NCI-H524 treated with DMSO at 0.1 percent for 48 hours (cell line): ENCODE results near the gene SARDH.
"Not testable (repeated sequence)": the region's sequence is repeated elsewhere in the genome, so short reads cannot be mapped to it uniquely, and the experiment has no call there.

Source experiments
- DNase-seq: peaks from one replicate; lab custom pipeline; 2025; lab: John Stamatoyannopoulos, UW

SARDH gene

DNA sequence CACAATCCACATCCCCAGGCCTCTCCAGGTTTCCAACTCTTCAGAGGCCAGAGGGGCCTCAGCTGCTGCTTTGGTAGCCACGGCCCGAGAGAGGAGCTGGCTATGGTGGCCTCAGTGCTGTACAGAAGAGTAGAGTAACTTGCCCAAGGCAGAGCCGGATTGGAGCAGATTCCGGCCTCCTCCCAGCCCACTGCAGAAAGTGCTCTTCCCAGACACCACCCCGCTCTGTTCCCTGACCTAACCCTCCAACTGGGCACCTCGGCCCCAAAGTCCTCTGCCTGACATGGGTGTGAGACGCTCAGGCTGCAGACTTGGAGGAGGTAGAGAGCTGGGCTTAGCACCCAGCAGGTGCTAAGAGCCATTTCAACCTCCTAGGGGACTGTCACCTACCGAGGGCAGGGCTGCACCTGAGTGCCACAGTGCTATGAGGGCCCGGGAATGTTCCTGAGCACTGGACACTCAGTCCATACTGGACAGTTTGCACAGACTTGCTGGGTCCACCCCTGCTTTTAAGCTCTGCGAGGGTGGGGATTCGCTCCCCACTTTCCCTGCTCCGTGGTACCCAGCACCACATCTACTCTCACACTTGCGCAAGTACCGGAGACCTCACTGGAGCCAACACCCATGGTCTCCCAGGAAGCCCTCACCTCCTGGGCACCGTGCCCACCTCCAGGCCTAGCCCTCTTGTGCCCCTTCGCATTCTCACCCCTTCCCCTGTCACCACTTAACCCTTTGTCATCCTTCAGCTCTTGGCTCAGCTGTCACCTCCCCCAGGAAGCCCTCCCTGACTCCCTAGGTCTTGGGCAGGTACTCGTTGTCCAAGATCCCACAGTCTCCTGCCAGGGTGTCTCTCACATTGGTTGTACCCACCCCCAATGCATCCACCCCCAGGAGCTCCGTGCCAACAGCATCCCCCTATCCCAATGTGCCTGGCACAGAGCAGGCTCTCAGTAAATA is 52.2 kb downstream of the SARDH start:
- DNase-seq = no peak

DNA sequence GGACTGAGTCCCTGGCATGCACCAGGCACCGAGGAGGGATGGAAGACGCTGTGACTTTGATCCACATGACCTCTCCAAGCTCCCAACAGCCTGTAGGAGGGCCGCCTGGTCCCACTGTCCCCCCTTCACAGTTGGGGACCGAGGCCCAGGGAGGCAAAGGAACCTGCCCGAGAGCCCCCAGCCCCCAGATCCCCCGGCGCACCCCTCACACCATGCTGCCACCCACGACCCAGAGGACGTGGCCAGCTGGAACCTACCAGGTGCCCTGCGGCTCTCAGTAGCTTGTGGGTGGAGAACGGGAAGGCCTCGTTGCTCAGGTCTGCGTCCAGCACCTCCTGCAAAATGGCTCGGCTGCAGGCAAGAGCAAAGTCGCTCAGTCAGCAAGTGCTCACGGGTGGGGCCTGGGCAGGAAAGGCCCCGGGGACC is 53.2 kb downstream of the SARDH start:
- DNase-seq = no peak

DNA sequence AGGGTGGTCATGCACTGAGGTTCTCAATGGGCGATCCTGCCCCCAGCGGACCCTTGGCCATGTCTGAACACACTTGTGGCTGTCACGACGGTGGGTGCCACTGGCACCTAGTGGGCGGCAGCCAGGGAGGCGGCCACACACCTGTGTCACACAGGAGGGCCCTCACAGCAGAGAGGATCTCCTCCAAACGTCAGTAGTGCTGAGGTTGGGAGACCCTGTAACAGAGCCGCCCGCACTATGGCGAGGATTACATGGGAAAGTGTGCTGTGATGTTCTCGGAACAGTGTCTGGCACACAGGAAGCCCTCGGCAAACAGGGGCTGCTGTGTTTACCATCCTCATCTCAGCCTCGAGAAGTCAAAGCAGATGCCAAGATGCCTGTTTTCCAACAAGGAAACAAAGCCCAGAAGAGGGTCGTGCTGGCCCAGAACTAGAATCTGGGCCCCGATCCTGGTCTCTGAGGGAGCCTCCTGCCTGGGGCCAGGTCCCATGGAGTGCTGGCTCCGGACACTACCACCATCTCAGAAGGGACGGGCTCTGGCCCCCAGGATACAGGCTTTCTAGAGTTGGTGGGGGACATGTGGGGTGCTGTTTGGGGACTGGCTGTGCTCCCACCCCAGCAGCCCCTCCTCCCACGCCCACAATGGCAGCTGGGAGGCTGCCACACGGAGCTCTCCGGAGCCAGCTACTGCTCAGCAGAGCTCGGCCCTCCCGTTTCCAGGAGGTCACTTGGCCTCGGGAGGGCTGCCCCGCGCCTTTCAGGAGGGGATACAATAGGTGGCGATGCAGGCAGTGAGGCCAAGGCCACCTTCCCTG is 53.8 kb downstream of the SARDH start:
- DNase-seq = no peak

DNA sequence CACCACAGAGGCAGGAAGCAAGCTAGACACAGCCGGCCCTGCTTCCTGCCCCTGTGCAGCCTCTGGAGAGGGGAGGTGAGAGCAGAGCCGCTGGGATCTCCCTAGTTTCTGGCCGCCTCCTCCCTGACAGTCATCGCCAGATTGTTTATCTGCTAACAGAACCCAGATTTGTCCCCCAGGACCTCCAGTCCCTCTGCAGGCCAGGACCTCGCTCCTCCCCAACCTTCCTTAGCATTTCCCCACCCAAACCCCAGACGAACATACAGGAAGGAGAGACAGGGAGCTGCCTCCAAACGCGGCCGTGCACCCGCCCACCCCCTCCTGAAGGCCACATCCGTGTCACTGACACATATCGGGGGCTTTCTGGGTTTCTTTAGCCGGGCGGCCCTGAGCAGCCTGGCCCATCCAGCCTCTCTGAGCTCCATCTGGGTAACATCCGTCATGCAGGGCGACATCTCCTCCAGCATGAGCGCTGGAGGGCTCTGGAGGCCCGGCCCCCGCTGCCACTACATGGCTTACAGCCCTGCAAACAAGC is 54.5 kb downstream of the SARDH start:
- DNase-seq = no peak

DNA sequence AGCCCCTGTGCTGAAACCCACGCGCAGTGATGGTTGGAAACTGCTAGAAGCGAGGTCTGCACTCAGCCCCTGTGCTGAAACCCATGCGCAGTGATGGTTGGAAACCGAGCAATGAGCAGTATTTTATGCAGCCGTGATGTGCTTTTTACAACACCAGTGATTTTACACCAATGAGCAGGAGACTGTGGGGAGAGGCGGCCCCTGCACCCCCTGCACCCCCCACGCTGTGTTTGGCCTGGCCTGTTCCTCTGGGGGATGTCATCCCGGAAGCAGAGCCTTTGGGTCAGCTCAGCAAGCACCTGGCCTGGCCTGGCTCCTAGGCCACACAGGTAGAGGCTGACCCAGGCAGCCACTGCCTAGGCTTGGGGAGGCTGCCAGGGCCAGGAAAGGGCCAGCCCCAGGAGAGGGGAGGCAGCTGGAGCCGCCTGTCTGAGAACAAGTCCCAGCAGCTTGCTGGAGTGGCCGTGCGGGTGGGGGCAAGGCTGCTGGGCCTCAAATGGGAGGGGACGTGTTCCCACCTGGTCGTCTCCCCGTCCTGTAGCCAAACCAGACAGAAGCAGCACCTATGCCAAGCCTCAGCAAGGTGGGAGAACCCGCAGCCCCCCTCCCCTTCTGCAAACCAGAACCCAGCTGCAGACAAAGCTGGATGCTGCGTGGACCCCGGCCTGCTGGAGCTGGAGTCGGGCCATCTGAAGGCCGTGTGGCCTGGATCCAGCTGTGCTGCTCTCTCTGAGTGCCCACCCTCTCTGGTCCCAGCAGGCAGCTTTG is 55.1 kb downstream of the SARDH start:
- DNase-seq = no peak

DNA sequence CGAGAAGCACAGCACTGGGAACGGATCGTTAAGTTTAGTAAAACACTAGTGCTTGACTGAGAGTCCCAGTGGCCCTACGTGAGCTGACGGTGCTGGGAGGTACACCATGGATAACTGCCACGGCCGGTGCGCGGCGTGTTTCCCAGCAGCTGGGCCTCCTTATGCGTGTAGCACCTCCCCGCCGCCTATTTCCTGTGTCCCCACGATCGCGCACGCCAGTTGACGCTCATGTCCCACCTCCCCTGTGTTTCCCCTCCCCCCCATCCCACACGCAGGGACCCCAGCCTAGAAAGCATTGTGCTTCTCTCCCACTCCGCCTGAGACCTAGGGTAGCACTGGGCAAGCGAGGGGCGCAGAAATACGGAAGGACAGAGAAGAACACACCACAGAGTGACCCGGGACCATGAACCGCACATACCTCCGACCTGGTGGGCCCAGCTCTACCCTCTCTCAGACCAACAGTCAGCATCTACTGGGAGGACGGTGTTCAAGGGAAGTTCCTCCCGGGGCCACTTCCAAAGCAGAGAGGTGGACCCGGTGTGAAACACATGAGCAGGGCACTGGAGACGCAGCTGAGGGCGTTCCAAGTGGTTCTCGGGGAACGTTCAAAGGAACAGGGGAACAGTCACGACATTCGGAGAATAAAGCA is 56.4 kb downstream of the SARDH start:
- no peak for DNase-seq

DNA sequence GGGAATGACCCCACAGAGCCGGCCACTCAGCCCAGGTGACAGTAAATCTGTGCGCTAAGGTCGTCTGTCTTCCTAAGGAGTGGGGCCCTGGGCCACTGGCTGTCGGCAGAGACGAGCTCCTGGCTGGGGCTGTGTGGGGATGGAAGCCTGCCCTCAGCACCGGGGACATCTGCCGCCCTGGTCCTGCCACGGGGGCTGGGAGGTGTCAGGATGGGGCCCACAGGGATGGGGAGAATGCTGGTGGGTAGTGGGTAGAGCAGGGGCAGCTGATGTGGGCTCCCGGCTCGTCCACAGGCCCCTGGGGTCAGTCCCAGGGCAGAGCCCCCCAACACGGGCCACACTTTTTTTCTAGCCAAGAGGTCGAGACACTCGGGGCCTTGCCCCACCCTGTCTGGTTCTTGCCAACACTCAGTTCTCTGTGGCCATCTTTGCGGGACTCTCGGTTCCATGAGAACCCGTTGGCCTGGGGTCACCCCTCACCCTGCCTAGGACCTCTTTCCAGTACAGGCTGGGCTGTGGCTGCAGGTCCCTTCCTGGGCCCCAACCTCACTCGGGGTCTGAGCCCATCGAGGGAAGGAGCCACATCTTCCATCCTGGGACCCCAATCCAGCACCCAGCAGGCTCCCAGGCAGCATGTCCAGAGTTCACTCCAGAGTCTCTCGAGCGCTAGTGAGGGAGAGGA is 57.0 kb downstream of the SARDH start:
- no peak for DNase-seq

DNA sequence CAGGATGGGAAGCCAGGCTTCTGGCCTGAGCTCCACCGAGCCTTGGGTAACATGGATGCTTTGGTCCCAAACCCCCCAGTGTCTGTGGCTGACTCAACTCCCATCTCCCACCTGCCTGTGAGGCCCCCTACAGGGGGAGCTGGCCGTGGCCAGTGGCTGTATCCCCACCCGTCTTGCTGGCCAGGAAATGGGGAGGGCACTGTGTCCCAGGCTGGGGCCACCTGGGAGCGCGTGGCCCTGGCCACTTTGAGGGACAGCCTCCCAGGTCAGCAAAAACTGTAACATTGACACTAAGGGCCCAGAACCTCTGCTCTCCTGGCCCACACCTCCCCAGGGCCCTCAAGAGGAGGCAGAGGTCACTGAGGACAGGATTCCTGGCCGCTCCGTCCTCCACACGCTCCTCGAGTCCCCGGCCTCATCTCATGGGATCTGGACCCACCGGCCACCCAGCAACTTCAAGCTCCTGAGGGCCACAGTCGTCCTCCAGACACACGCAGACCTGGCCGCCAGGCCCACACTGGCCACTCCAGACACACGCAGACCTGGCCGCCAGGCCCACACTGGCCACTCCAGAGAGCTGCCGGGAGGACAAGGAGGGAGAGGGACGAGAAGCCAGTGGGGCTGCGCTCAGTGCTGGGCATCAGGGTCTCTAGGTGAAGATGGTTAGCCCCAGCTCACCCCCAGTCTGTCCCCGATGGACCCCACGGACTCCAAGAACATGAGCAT is 57.7 kb downstream of the SARDH start:
- DNase-seq = no peak

DNA sequence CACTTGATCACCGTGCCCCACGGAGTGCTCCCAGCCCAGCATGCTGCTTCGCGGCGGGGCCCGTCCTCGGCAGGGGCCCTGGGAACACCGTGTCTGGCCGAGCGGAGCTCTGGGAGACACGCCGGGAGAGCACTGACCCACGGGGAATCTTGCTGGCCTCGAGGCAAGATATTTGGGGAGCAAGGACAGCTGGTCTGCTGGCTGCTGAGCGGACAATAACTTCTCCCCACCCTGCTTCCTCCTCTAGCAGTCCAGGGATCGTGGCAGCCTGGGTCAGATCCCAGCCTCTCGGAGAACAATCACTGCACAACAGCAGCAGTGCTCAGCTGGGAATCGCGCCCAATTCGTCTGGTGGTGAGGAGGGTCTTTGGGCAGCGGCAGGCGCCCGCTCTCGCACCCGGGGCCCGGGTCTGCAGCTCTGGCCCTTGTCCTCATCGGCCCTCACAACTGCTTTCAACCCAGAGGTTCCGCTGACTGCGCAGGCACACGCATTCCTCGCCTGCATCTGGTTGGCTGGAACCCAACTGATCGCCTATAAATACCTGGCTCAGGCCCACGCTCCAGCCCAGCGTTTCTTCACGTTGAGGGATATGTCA is 58.6 kb downstream of the SARDH start:
- no peak for DNase-seq

DNA sequence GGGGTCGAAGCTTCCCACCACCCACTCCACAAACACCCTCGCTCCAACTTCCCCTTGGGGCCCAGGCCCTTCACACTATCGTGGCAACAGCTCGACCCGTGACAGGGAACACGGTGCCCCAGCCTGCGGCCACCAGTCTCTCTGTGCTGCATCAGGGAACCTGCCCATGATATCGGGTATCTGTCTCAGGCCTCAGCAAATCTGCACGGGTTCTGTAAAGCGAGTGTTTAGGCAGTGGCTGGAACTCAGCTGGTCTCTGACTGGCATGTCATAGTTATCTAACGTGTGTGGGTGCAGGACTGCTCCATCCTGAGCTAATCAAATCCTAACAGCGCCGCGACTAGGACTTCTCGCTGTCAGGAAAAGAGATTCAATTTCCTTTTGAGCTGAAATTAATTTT is 59.1 kb downstream of the SARDH start:
- DNase-seq = no peak

DNA sequence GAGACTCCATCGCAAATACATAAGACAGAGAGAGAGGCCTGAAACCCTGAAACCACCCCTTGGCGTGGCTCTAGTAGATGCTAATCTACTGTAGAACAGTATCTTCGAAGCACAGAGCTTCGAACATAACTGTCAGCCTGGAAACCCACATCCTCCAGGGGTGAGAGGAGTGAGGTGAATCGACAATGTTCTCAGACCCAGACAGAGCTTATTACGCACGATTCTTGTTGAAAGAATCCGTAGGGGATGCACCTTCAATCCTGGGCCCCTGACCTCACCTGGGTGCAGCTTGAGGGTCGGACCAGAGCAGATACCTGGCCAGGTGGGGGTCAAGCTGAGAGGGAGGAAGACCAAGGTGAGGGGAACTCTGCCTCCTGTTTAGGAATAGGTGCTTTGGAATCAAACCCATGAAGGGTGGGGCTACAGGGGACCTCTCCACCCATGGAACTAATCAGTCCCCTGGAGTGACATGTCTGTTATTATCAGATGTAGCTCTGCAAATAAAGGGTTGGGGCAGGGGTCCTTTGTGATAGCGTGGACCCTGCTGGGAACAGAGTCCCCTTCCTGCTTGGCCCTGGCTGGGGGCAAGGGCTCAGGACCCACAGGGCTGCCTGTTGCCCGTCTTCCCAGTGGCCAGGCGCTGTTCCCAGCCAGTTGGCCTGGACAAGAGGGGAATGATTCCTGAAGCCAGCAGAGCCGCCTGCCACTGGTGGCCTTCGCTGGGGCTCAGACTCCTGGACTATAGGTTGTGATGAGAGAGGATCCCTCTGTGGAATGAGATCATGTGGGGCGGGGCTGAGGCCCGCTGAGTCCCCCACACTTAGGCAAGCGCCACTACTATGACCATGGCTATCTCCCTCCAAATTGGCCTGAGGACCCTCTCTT is 60.8 kb downstream of the SARDH start:
- DNase-seq = no peak

DNA sequence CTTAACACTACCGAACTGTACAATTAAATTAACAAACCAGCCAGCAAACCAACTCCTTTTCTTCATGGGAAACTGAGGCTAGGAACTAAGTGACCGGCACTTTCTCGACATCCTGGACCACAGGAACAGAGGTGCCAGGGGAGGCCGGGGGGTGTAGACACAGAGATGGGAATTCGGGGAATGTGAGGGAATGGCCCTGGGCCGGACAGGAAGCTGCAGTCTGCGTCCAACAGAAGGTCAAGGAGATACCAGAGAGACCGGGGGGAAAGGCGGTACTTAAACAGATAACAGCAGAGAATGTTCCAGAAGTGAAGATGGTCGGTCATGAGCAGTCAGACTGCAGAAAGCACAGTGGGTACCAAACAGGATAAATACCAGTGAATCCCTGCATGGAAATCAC is 61.7 kb downstream of the SARDH start:
- no peak for DNase-seq

DNA sequence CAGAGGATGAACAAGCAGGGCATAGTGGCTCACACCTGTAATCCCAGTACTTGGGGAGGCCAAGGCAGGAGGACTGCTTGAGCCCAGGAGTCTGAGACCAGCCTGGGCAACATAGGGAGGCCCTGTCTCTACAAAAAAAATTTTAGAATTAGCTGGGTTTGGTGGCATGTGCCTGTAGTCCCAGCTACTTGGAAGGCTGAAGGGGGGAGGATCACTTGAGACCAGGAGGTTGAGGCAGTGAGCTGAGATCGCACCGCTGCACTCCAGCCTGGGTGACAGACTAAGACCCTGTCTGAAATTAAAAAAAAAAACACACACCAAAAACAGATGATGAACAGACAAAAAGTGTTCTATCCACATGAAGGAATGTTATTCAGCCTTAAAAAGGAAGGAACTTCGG is 62.4 kb downstream of the SARDH start:
- DNase-seq = not testable (repeated sequence)

DNA sequence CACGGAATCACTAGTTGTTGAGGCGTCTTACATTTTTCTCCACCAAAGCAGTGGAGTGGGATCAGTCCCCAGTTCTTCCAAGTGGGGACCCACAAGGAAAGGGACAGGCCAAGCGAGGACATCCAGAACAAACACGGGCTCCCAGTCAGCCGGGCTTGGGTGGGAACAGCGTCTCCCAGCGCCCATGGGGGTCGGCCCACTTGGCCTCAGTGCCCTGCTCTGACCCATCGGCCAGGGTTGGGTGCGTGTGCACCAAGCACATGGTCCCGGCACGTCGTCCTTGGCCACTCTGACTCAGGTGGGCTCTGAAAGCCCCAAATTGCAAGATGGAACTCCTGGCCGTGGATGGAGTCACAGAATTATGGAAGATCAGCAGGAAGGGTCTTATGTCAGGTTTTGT is 64.1 kb downstream of the SARDH start:
- no peak for DNase-seq

DNA sequence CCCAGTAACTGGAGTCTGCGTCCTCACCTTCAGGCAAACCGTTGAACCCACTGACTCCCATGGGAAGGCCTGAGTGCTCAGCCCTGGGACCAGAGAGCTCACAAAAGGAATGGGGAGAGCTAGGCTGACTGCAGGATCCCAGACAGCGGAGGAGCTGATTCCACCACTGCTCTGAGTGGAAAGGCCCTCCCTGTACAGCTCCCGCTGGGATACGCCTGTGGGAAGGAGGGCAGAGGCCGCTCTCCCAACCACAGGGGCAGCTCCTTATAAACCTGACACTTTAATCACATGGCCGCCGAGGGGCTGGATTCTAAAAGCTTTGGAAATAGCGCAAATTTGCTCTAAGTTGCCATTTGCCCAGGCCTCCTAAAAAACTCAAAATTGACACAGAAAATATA is 64.9 kb downstream of the SARDH start:
- DNase-seq = no peak

DNA sequence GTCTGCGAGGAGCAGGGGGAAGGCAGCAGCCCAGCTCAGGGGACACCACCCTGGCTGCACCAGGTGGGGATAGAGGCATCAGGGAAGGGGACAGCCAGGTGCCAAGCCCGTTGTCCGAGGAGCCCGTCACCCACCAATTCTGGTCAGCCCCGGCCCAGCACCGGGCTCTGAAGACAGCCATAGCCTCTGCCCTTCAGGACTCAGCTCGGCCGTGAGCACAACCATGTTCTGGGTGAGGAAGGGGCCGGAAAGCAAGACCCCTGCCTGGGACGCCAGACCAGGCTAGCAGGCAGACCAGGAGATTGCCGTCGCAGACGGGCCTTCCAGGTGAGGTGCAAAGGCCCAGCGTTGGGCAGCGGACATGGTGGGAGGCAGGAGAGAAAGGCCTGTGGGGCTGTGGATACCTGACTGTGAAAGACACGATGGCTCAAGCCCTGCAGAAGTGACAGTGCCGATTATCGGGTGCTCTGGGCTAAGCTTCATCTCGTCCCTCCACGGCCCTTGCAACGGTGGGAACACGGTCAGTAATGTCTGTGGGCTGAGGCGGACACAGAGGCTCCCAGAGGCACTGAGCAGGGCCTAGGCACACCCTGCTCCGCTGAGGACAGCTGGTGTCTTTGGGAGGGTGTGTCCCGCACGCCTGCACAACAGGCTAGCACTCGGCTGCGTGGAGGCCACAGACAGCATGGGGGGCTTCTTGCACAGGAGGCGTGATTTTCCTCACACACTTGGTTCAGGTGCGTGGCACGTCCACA is 65.5 kb downstream of the SARDH start:
- DNase-seq = no peak

DNA sequence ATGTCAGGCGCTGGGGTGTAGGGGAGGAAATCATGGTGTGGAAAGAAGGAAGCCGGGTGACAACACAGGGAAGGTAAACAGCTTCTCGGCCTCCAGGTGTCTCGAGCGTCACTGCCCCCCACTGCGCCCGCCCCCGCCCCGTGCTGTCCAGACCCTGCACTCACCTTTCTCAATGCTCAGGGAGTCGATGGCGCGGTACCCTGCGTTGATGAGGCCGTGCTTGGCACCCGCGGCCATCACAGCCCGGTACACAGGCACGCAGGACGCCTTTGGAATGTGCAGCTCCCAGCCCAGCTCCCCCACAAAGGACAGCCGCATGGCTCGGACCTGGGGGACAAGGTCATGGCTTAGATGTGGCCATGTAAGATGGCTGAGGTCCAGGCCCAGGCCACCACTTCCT is 66.8 kb downstream of the SARDH start:
- DNase-seq = no peak

DNA sequence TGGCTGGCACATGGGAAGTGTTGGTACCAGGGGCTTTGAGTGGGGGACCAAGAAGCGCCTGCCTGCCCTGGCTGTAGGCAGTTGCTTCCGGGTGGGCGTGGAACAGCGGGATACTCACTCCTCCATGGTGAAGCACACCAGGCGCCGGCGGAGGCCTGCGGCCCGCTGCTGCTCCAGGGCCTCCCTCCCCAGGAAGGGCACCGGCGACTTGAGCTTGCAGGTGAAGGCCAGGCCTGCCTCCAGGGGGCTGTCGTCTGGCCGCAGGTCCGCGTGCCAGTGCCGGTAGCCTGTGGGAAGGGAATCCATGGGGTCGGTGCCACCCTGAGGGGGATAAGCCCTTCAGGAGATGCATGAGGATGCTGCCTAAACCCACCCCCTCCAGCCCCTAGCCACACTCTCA is 67.7 kb downstream of the SARDH start:
- DNase-seq = no peak
